Stimulated activated CD4-positive, alpha-beta T cell treated with anti-CD3 and anti-CD28 coated beads, Interleukin-2, amount 100 ng/mL, for 4 hours (primary cell): ENCODE results near the gene CBFA2T2.
A peak's percentile ranks its signal among the peaks of the same experiment; 100 is the strongest.
"Not testable (repeated sequence)": the region's sequence is repeated elsewhere in the genome, so short reads cannot be mapped to it uniquely, and the experiment has no call there.

Experiments used
- DNase-seq: peaks from one replicate; pipeline ENCODE4 v3.0.0-alpha.2; 2020; ENCODE audit warnings: low read depth

Gene CBFA2T2

DNA sequence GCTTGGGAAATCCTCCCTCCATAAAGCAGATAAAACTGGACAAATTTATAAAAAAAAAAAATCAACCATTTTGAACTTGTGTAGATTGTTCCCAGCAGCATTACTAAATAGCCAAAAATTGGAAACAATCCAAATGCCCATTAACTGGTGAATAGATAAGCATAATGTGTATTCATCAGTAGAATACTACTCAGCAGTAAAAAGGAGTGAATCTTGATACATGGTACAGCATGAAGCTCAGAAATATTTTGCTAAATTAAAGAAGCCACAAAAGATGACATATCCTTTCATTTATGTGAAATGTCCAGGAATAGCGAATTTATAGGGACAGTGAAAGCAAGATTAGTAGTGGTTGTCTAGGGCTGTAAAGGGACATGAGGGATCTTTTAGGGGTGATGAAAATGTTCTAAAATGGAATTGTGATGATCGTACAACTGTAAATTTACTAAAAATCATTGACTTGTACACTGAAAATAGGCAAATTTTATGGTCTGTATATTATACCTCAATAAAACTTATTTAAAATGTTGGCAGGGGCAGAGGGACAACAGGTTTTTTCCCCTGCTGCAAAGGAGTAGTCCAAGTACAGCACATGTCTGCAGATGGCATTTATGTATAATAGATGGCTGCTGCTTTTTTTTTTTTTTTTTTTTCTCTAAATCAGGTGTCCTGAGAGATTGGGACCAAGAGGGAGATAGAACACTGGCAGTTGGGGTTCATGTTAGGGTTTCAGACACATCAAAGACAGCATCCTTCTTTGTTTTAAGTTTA, 59.5 kb downstream of the CBFA2T2 start:
- DNase-seq: no peak

DNA sequence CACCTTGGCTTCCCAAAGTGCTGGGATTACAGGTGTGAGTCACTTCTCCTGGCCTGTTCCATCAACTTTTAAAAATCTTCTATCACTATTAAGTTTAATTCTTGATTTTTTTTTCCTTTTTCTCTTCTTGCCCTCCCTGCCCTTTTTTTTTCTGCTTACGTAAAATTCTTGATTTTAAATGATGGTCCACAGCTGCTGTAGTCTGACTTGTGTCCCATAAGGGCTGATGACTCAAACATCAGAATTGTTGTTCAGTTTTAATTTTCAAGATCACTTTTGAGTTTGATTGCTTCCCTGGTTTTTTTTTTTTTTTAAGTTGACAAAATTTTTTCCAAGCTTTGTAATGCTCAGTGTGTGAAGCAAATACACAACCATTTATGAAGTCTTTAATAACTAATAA, 61.9 kb downstream of the CBFA2T2 start:
- DNase-seq: no peak

DNA sequence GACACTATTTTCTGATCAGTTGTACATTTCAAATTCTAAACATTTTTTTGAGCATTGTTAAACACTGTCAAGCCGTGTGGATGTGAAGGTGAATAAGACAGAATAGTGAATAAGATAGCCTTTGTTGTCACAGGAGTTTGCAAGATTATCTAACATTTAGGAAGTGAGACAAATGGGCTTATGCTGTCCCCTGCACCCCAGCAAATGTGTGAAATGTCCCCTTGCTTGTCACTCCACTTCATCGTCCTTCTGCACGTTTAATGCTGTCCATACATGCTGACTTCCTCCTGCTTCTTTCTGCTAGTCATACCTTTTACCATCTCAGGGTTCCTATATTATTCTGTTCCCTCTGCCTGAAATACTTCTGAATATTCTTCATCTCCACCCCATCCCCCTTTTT, 62.6 kb downstream of the CBFA2T2 start:
- DNase-seq: no peak

DNA sequence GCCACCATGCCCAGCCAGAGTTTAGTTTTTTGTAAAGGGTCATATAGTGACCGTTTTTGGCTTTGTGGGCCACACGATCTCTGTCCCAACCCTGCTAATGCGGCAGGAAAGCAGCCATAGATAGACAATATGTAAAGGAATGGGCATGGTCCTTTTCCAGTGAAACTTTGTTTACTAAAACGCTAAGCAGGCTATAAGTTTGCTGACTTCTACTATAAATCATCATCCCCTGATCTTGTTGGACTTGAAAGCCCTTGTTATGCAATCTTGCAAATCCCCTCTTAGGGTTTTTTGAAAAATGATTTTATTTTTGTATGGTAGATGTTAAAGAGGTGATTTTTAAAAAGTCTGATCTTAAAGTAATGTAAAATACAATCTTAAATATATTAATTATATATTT, 63.6 kb downstream of the CBFA2T2 start:
- no peak for DNase-seq

DNA sequence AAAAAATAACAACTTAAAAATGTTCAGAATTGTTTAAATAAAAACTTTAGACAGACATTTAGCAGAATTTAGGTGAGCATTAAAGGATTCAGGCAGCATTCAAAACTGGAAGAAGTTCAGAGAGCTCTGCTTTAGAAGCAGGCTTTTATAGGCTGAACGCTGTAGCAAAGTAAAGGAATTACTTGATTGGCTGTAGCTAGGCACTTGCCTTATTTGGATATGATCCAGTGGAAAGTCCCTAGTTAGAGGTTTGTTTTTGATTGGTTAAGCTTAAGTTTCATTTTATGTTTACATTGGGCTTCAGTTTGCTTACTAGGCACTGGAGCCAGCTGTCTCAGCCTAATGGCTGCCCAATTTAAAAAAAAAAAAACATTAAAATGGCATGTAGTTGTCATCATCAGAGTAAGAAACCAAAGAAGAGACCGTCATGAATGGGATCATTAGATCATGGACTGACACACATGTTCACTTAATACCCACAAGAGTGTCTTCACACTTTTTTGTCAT, 65.1 kb downstream of the CBFA2T2 start:
- DNase-seq: peak; percentile 18

DNA sequence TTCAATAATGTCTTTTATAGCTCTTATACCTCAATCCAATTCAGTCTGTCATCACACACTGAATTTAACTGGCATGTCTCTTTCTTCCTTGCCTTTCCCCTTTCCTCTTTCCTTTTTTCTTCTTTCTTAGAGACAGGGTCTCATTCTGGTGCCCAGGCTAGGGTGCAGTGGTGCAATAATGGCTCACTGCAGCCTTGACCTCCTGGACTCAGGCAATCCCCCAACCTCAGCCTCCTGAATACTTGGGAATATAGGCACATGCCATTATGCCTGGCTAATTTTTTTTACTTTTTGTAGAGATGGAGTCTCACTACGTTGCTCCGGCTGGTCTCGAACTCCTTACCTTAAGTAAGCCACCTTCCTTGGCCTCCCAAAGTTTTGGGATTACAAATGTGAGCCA, 65.9 kb downstream of the CBFA2T2 start:
- DNase-seq: no peak

DNA sequence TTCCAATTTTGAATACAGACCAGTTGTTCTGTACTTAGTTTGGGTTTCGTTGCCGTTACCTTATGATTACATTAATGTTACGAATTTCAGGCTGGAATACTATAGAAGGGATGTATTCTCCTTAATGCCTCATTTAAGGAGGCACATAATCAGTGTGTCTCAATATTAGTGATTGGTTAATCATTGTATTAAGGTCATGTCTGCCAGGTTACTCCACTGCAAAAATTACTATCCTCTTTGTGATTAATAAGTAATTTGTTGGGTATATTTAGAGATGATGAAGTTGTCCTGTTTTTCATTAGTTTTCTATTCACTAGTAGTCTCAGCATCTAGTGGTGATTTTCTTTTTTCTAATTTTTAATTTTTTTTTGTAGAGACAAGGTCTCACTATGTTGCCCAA, 66.3 kb downstream of the CBFA2T2 start:
- DNase-seq: no peak

DNA sequence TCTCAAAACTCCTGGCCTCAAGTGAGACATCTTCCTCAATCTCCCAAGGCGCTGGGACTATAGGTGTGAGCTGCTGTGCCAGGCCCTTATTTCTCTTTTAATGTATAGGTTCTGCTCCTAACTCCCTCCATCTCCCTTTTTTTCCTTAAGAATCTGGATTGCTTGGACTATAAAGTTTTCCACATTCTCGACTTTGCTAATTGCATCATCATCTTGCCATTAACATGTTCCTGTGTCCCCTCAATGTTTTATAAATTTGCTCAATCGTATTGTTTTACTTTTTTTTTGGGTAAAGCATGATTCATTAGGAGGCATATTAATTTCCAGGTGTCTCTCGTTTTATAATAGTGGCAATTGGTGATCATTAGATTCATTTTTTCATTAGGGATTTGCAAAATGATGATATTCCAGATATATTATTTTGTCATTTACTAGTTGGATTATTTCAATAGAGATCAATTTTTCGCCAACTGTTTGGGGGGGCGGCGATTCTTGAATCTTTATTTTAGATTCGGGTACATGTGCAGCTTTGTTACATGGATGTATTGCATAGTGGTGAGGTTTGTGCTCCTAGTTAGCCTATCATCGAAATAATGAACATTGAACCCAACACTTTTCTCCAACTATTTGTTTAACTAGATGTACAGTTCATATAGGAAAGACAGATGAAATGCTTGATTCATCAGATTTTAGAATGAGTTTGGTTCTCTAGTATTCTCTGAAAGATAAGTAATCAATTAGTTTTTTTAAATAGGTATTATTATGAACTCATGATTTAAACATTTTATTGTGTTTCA, 68.7 kb downstream of the CBFA2T2 start:
- DNase-seq: no peak

DNA sequence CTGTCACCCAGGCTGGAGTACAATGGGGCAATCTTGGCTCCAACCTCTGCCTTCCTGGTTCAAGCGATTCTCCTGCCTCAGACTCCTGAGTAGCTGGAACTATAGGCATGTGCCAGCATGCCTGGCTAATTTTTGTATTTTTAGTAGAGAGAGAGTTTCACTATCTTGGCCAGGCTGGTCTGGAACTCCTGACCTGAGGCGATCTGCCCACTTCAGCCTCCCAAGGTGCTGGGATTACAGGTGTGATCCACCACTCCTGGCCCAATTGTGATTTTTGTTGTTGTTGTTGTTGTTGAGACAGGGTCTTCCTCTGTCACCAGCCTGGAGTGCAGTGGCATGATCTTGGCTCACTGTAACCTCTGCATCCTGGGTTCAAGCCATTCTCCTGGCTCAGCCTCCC, 69.3 kb downstream of the CBFA2T2 start:
- no peak for DNase-seq

DNA sequence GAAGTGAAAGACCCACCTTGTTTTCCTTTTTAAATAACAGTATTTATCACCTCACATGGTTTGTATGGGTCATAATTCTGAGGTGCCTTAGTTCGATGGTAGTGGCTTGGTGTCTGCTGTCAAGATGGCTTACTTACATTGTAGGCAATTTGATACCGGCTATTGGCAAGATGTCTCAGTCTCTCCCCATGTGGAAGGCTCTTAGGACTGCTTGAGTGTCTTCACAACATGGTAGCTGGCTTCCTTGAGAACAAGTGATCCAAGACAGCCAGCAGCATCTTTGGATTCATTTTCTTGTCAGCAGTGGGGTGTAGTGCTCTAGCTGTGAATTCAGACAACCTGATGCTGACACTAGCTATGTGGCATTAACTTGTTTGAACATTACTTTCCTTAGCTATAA, 70.1 kb downstream of the CBFA2T2 start:
- no peak for DNase-seq

DNA sequence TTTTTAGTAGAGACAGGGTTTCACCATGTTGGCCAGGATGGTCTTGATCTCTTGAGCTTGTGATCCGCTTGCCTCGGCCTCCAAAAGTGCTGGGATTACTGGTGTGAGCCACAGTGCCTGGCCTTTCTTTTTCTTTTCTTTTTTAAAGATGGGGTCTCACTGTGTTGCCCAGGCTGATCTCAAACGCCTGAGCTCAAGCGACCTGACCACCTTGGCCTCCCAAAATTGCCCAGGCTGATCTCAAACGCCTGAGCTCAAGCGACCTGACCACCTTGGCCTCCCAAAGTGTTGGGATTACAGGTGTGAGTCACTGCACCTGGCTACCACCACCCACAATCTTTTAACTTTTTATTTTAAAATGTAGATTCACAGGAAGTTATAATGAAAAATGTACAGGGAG, 71.2 kb downstream of the CBFA2T2 start:
- DNase-seq: not testable (repeated sequence)

DNA sequence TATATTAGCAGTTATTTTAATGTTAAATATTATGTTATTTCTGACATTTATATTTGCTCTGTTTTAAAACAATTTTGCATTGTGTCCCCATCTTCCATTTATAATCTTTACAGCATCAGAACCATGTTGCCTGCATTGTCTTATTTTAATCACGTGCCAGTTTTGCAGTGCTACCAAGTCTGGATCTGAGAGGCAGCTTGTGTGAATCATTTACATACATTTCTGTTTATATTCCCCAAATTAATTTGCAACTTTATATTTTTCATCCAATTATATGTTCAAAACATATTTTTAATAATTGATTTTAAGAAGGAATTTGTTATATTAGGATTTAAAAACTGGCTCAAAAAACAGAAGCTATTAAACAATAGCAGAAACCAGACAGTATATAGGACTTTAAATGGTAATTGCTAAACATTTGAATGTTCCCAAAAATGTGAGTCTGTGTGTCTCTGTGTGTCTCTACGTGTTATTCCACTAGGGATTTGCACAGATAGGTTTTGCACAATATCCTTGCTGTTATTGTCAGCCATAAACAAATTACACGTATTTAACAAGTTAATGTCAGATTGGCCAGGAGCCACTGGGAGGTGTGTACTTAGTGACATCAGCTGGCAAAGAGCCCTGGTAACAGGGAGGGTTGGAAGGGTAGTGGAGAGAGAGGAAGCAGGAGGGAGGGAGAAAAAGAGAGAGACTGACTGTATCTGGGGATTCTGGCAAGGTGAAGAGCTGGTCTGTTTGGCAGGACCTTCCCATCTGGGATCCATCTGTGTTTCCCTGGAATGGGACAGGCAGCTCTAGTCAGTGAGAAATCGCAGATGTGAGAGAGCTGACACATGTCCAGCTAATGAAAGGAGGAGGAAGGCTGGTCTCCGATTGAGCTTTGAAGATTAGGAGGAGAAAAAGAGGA, 72.1 kb downstream of the CBFA2T2 start:
- DNase-seq: no peak

DNA sequence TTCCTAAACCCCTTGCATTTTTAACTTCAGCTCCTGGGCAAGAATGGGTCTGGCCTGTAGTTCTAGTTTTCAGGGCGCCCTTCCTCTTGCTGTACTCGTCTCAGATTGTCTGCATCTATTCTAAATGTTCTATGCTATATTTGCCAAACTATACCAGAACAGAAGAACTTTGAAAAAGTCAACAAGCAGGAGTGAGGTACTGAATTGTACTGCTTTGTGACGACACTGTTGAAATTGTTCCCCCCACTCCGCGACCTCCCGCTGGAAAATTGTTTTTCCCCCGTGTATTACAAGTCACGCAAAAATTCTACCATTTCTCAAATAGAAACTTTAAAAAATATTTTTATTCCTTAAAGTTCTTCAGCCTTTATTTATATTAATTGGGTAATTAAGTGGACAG, 73.9 kb downstream of the CBFA2T2 start:
- no peak for DNase-seq

DNA sequence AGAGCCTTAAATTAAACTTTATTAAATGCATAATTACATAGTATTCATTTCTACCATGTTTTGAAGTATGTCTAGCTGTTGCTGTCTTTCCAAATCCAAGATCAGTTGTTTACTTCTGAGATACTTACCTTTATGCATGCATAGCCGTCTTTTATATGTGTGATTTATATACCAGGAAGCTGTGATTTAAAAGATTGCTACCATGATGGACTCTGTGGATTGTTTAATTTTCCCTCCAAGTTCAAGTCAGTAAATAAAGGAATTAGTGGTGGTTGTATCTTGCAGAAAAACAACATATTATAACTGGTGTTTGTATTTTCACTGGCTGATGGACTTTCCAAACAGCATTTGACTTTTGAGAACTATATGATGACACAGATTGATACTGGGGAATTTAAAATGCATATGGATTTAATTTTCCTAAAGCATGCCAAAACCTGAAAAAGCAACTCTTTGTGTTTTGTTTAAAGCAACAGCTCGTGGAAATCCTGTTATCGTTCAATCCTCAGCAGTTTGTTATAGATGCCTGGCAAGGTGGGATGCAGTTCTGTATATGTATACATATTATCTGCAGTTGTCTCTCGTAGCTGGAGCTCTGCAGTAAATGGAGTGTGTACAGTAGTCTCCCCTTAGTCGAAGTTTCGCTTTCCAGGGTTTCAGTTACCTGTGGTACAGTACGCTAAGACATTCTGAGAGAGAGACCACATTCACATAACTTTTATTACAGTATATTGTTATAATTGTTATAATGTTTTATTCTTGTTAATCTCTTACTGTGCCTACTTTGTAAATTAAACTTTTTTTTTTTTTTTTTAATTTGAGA, 77.1 kb downstream of the CBFA2T2 start:
- no peak for DNase-seq

DNA sequence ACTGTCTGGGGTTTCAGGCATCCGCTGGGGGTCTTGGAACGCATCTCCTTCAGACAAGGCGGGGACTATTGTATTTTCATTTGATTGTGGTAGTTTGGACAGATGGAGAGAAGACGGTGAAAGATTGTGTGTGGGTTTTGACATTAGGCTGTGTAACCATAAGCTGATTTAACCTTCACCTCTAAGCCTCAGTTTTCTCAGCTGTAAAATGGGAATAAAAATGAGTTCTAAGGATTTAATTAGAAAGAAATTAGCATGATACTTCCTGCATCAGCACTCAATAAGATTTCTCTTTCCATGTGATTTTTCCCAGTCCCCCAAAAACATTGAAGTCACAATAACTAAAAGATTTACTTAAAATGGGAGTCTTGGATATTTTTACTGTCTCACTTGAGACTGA, 78.1 kb downstream of the CBFA2T2 start:
- no peak for DNase-seq

DNA sequence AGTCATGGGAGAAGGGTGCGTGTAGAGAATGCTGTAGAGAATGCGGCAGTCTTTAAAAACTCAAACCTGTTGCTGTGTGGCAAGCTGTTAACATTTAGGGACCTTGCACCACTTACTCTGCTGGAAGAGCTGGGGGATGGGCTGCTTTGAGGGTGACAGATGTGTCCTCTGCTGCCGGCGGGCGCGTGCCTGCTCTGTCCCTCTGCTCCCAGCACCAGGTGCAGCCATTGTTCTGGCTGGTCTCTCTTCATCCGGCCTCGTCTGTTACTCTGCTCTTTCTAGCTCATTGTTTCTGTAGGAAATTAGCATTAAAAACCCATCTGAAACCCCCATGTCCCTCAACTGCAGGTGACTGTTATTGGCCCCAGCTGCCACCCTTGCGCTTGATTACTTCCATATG, 78.5 kb downstream of the CBFA2T2 start:
- DNase-seq: no peak

DNA sequence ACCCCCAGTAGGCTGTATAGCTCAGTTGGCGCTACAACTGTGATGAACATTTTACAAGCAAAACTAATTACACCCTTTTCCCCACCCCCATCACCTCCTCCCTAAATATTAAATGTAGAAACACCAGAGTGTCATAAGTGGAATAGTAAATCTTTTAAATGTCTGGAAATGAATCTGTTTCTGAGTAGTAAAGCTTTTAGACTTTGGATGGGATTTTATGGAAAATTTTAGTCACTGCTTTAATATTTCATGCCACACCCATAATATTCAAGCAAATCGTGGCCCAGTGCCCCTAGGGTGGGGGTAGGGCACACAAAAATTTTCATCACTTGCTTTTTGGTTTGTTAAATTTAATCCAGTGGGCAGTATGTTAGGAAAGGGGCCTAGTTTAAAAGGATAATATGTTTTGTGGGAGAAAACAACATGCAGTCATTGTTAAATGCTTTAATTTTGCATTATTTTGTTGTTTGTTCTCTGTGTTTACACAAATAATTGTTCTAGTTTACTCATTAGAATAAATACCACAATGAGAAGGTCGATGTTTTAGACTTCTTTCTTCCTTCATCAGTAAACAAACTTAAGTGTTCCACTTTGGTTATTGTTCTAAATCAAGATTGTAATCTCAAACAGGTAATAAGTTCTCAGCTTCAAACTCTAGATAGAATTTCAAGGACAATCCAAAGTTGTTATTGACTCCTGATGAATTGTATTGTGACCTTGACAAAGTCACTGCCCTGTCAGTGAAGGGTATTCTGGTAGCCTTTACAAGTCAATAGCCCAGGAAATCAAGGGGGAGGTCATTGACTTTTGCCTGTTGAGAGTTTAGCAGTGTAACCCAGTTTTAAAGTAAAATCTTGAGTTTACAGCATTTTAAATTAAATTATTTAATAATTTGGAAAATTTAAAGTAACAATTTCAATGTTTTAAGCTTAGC, 79.2 kb downstream of the CBFA2T2 start:
- no peak for DNase-seq

DNA sequence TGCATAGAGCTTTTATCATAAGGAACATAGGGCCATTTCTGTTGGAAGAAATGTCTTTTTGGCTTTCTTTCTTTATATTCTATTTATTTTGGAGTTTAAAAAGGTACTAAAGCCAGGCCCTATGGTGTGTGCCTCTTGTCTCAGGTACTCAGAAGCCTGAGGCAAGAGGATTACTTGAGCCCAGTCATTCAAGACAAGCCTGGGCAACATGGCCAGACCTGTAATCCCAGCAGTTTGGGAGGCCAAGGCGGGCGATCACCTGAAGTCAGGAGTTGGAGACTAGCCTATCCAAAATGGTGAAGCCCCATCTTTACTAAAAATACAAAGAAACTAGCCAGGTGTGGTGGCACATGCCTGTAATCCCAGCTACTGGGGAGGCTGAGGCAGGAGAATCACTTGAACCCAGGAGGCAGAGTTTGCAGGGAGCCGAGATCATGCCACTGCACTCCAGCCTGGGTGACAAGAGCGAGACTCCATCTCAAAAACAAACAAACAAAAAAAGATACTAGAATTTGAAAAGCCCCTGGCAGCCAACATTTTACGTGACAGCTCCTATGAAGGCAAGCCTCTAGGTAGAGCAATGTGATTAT, 80.0 kb downstream of the CBFA2T2 start:
- no peak for DNase-seq

DNA sequence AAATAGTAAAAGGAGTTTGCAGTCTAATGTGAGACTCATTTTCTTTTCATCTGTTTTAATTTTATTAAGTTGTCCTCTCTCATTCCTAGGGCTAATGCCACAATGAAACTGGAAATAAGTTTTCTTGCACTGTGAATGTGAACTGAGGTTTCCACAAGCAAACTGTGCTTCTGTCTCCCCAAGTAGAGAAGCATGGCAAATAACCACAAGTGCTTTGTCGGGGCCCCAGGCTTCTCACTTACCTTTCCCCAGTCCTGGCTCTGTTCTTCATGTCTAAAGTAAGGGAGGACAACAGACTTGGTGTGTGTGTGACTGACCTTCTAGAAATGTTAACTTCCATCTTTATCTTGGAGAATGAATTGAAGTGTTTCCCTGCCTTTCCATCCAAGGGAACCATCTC, 80.8 kb downstream of the CBFA2T2 start:
- no peak for DNase-seq

DNA sequence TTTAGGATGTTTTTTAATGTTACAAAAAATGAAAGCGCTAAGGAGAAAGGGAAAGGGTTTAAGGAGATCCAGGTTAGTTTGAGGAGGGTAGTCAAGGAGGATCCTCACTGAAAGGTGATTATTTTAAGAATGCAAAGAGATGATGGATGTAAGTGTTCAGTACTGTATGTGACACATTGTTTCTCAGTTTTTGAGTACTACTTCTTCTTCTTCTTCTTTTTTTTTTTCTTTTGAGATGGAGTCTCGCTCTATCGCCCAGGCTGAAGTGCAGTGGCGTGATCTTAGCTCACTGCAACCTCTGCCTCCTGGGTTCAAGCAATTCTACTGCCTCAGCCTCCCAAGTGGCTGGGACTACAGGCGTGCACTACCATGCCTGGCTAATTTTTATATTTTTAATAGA, 83.4 kb downstream of the CBFA2T2 start:
- DNase-seq: not testable (repeated sequence)
